Naive thymus-derived CD4-positive, alpha-beta T cell (primary cell): ENCODE data around the gene DNAL4. TPM values are rescaled to one million over a fixed set of nuclear protein-coding genes. Genes with fewer than 3 reads are reported as not detected.

Source experiments
- ATAC-seq: fragments of 150-1000 bp; cut with Tn5 transposase; 2 replicates; pipeline ENCODE4 v1.10.0; 2021; ENCODE audit warnings: mild to moderate bottlenecking, moderate library complexity
- CTCF ChIA-PET: fragments of 350-600 bp; sonication (Branson Sonifier 250); formaldehyde crosslinking; loops from one replicate; lab custom pipeline; 2021; ENCODE audit warnings: antibody characterized with exemption; lab: Charles Lee
- POLR2A ChIA-PET: fragments of 350-600 bp; sonication (Branson Sonifier 250); formaldehyde crosslinking; loops from one replicate; lab custom pipeline; 2021; ENCODE audit warnings: antibody characterized with exemption, inconsistent platforms; lab: Charles Lee
- DNase-seq, 9 donors: peaks; one replicate each; pipeline versions ENCODE4 v3.0.0 to v3.0.0-alpha.2; 2020 to 2022; ENCODE audit warnings: mixed read lengths in 1 of 9
- H3K27ac ChIP-seq: one replicate; pipeline ENCODE4 v1.7.0; 2013; ENCODE audit warnings: mild to moderate bottlenecking, low read depth, low read length, moderate library complexity
- H3K27me3 ChIP-seq, 2 donors: one replicate each; pipeline ENCODE4 v1.7.0; 2013; ENCODE audit warnings: low read length in 2 of 2, mild to moderate bottlenecking in 2 of 2, moderate library complexity in 2 of 2; ENCODE audit not compliant: control insufficient read depth in 2 of 2, insufficient read depth in 2 of 2
- H3K36me3 ChIP-seq, 3 experiments: 1 replicate in 2 of 3; 2 replicates in 1 of 3; pipeline ENCODE4 v1.7.0; 2013; ENCODE audit warnings: low read length in 3 of 3, mild to moderate bottlenecking in 3 of 3, moderate library complexity in 1 of 3; ENCODE audit not compliant: insufficient read depth in 3 of 3, control insufficient read depth in 2 of 3
- H3K4me1 ChIP-seq, 2 donors: one replicate each; pipeline ENCODE4 v1.7.0; 2013; ENCODE audit warnings: low read length in 2 of 2, mild to moderate bottlenecking in 2 of 2, moderate library complexity in 1 of 2; ENCODE audit not compliant: control insufficient read depth in 2 of 2, insufficient read depth in 2 of 2
- H3K4me3 ChIP-seq: 2 replicates; pipeline ENCODE4 v1.7.0; 2013; ENCODE audit warnings: mild to moderate bottlenecking, low read length
- H3K9me3 ChIP-seq, 3 experiments: 1 replicate in 2 of 3; 2 replicates in 1 of 3; pipeline ENCODE4 v1.7.0; 2013; ENCODE audit warnings: low read length in 3 of 3; ENCODE audit not compliant: control insufficient read depth in 2 of 3
- H3K27ac Mint-ChIP-seq, 9 donors: one replicate each; pipeline ENCODE4 v1.8.0; 2020 to 2022; ENCODE audit warnings: mixed read lengths in 9 of 9, mild to moderate bottlenecking in 8 of 9, moderate library complexity in 5 of 9, inconsistent platforms in 2 of 9
- H3K27me3 Mint-ChIP-seq, 5 donors: one replicate each; pipeline ENCODE4 v1.8.0; 2021 to 2022; ENCODE audit warnings: mixed read lengths in 5 of 5, mild to moderate bottlenecking in 1 of 5
- H3K36me3 Mint-ChIP-seq, 5 donors: one replicate each; pipeline ENCODE4 v1.8.0; 2020 to 2022; ENCODE audit warnings: mixed read lengths in 5 of 5, mild to moderate bottlenecking in 3 of 5, inconsistent platforms in 1 of 5
- H3K4me1 Mint-ChIP-seq, 7 donors: one replicate each; pipeline ENCODE4 v1.8.0; 2020 to 2022; ENCODE audit warnings: mixed read lengths in 7 of 7, mild to moderate bottlenecking in 3 of 7, inconsistent platforms in 1 of 7
- H3K4me3 Mint-ChIP-seq, 10 donors: one replicate each; pipeline ENCODE4 v1.8.0; 2020 to 2022; ENCODE audit warnings: mild to moderate bottlenecking in 10 of 10, mixed read lengths in 10 of 10, moderate library complexity in 6 of 10, inconsistent platforms in 2 of 10
- H3K9me3 Mint-ChIP-seq, 11 donors: one replicate each; pipeline ENCODE4 v1.8.0; 2020 to 2022; ENCODE audit warnings: mixed read lengths in 11 of 11, mild to moderate bottlenecking in 4 of 11, inconsistent platforms in 1 of 11, moderate library complexity in 1 of 11
- intact Hi-C, 2 donors: fragments of 100-400 bp; cut with micrococcal nuclease; formaldehyde crosslinking; loops; one replicate each; pipeline ENCODE4 v1.15.1; 2023
- polyA plus RNA-seq, 2 donors: library from polyadenylated mRNA; unstranded; fragments of 300-500 nt; fragmentation: Illumina TruSeq; gene quantifications; one replicate each; pipeline ENCODE4 v1.2.3, GENCODE V29; 2021
- total RNA-seq, 6 experiments: library from RNA in 5 of 6; stranded (reverse) in 5 of 6; gene quantifications; 1 replicate in 5 of 6; 2 replicates in 1 of 6; pipeline ENCODE4 v1.2.3 and lab custom pipeline; 2021 to 2026

The DNAL4 gene
- total RNA-seq (10 to 100 TPM in 2 of 5 experiments, 1 to 10 TPM in 3; 5.0 to 11.1 (median 8.9) TPM), polyA plus RNA-seq (10 to 100 TPM in 1 of 2 donors, 1 to 10 TPM in 1; 9.8 to 15.0 TPM), total RNA-seq (lab: John Stamatoyannopoulos, UW) (5.1 reads per million, percentile 24 among the genes with 10 or more reads in this experiment)

GRCh38 chr22:38793721-38794466 lies at the start of gene DNAL4:
TSS of gene DNAL4 (minus strand) at chr22:38794143. CDS start at chr22:38782731, 11,412 bp downstream.
- DNase-seq (peak; percentile 64 to 95 (median 93)), ATAC-seq (peak; percentile 99)
- H3K27me3 Mint-ChIP-seq = peaks cover 0 to 27% (median 0%) of the 10 kb centered on the region in 5 donors
- H3K27me3 ChIP-seq = no peaks in the 10 kb centered on the region
- peaks cover 13 to 26% of the 10 kb centered on the region in 2 donors for H3K4me1 ChIP-seq
- ChIA-PET CTCF (no interaction called here), POLR2A (interaction anchor here (0.8 to 0.9 kb wide), 2 partner anchors 62 to 137 kb away, joined by 3 read pairs; no protein-coding TSS in a partner anchor)
- H3K9me3 ChIP-seq = no peaks in the 10 kb centered on the region
- peak within 1 kb of the TSS; percentile 75 for H3K4me3 ChIP-seq
- H3K9me3 Mint-ChIP-seq = peaks cover 0 to 3% (median under 1%) of the 10 kb centered on the region in 11 donors
- peak within 1 kb of the TSS; percentile 89 for H3K27ac ChIP-seq
- H3K36me3 ChIP-seq = peaks cover 0 to 8% (median 0%) of the 10 kb centered on the region in 3 experiments
- H3K36me3 Mint-ChIP-seq = peaks cover 0 to 7% (median 0%) of the 10 kb centered on the region in 5 donors
- H3K4me1 Mint-ChIP-seq = peaks cover 20 to 44% (median 34%) of the 10 kb centered on the region in 7 donors
- peak within 1 kb of the TSS; percentile 78 to 96 (median 91) for H3K27ac Mint-ChIP-seq
- H3K4me3 Mint-ChIP-seq = peak within 1 kb of the TSS; percentile 86 to 97 (median 92)
- intact Hi-C loops = loop anchor here (1.0 to 5.0 kb wide), 7 partner anchors 38 to 987 kb away; partner anchors contain the start of genes CBX6 (in 1 of the 2), DDX17 (in 1 of the 2), GCAT (in 1 of the 2) and GTPBP1 (in 1 of the 2)

- ATAC-seq = peak; percentile 89
- H3K36me3 Mint-ChIP-seq = peaks cover 0 to 5% (median 0%) of the 10 kb centered on the region in 5 donors
- intact Hi-C loops = loop anchor here (1.0 to 5.0 kb wide), 8 partner anchors 45 to 138 kb away; partner anchors contain the start of genes DNAL4 (in 1 of the 2), GTPBP1 (in 1 of the 2) and SUN2 (in 1 of the 2)
- peak overlapping the region in 1 of 9 donors; percentile 62 for H3K27ac Mint-ChIP-seq
- H3K36me3 ChIP-seq = no peaks in the 10 kb centered on the region
- peak overlapping the region; percentile 50 for H3K4me3 ChIP-seq
- H3K9me3 ChIP-seq = no peaks in the 10 kb centered on the region
- H3K4me1 ChIP-seq = peaks cover 0 to 14% of the 10 kb centered on the region in 2 donors
- DNase-seq = peak; percentile 35 to 67 (median 61)
- H3K27me3 Mint-ChIP-seq = peaks cover 0 to 69% (median 0%) of the 10 kb centered on the region in 5 donors
- peaks cover 9 to 40% (median 35%) of the 10 kb centered on the region in 7 donors for H3K4me1 Mint-ChIP-seq
- no peak overlapping the region for H3K27ac ChIP-seq
- H3K9me3 Mint-ChIP-seq = peaks cover 0 to 3% (median 0%) of the 10 kb centered on the region in 11 donors
- ChIA-PET POLR2A (interaction anchor here (0.6 to 5.4 kb wide), 14 partner anchors 18 to 162 kb away, joined by 3 to 35 read pairs (median 4); partner anchors contain the start of genes GTPBP1 and TOMM22), CTCF (interaction anchor here (0.6 to 3.2 kb wide), 9 partner anchors 26 to 118 kb away, joined by 3 to 14 read pairs (median 4); no protein-coding TSS in a partner anchor)
- H3K27me3 ChIP-seq = no peaks in the 10 kb centered on the region
- H3K4me3 Mint-ChIP-seq = peak overlapping the region in 4 of 10 donors; percentile 37 to 90 (median 74)
These were observed 49.3 kb upstream of the DNAL4 start for GRCh38 chr22:38843201-38843656.

GRCh38 chr22:38842512-38843200 lies 48.7 kb upstream of the DNAL4 start:
- H3K4me1 Mint-ChIP-seq = peaks cover 9 to 40% (median 35%) of the 10 kb centered on the region in 7 donors
- ChIA-PET CTCF (interaction anchor here (0.6 to 3.2 kb wide), 10 partner anchors 27 to 1695 kb away, joined by 3 to 14 read pairs (median 4); no protein-coding TSS in a partner anchor), POLR2A (interaction anchor here (0.6 to 5.4 kb wide), 13 partner anchors 19 to 161 kb away, joined by 3 to 35 read pairs (median 4); partner anchors contain the start of genes GTPBP1 and TOMM22)
- peak overlapping the region in 6 of 9 donors; percentile 35 to 86 (median 60) for H3K27ac Mint-ChIP-seq
- Histone ChIP-seq H3K36me3 (no peaks in the 10 kb centered on the region), H3K9me3 (no peaks in the 10 kb centered on the region), H3K27ac (no peak overlapping the region), H3K4me3 (peak overlapping the region; percentile 50), H3K4me1 (peaks cover 0 to 14% of the 10 kb centered on the region in 2 donors), H3K27me3 (no peaks in the 10 kb centered on the region)
- DNase-seq (no peak), ATAC-seq (no peak)
- H3K4me3 Mint-ChIP-seq = peak overlapping the region; percentile 75 to 90 (median 86)
- H3K27me3 Mint-ChIP-seq = peaks cover 0 to 67% (median 0%) of the 10 kb centered on the region in 5 donors
- intact Hi-C loops = loop anchor here (1.0 to 5.0 kb wide), 8 partner anchors 44 to 137 kb away; partner anchors contain the start of genes DNAL4 (in 1 of the 2), GTPBP1 (in 1 of the 2) and SUN2 (in 1 of the 2)
- peaks cover 0 to 3% (median 0%) of the 10 kb centered on the region in 11 donors for H3K9me3 Mint-ChIP-seq
- H3K36me3 Mint-ChIP-seq = peaks cover 0 to 5% (median 0%) of the 10 kb centered on the region in 5 donors

GRCh38 chr22:38841635-38842034 lies 47.7 kb upstream of the DNAL4 start:
- Mint-ChIP-seq H3K36me3 (peaks cover 0 to 5% (median 0%) of the 10 kb centered on the region in 5 donors), H3K4me3 (peak overlapping the region in 9 of 10 donors; percentile 4 to 90 (median 81)), H3K9me3 (peaks cover 0 to 3% (median 0%) of the 10 kb centered on the region in 11 donors), H3K27ac (no peak overlapping the region), H3K27me3 (peaks cover 0 to 59% (median 0%) of the 10 kb centered on the region in 5 donors), H3K4me1 (peaks cover 9 to 40% (median 35%) of the 10 kb centered on the region in 7 donors)
- Histone ChIP-seq H3K27me3 (no peaks in the 10 kb centered on the region), H3K4me3 (no peak overlapping the region), H3K4me1 (peaks cover 0 to 14% of the 10 kb centered on the region in 2 donors), H3K9me3 (no peaks in the 10 kb centered on the region), H3K36me3 (no peaks in the 10 kb centered on the region), H3K27ac (no peak overlapping the region)
- CTCF ChIA-PET = interaction anchor here (0.7 to 3.2 kb wide), 2 partner anchors 43 to 73 kb away, joined by 4 to 14 read pairs; no protein-coding TSS in a partner anchor
- intact Hi-C loops = loop anchor here (2.0 to 5.0 kb wide), 3 partner anchors 84 to 107 kb away; partner anchors contain the start of gene SUN2 (in 1 of the 2)
- DNase-seq = no peak
- POLR2A ChIA-PET = interaction anchor here (0.6 to 5.4 kb wide), 3 partner anchors 108 to 263 kb away, joined by 3 to 35 read pairs (median 3); no protein-coding TSS in a partner anchor
- no peak for ATAC-seq

GRCh38 chr22:38841211-38841610 lies 47.3 kb upstream of the DNAL4 start:
- H3K36me3 ChIP-seq = no peaks in the 10 kb centered on the region
- H3K9me3 Mint-ChIP-seq = peaks cover 0 to 3% (median 0%) of the 10 kb centered on the region in 11 donors
- ChIA-PET CTCF (interaction anchor here (0.7 to 3.2 kb wide), 2 partner anchors 42 to 72 kb away, joined by 4 to 14 read pairs; no protein-coding TSS in a partner anchor), POLR2A (interaction anchor here (0.6 to 5.4 kb wide), 3 partner anchors 107 to 263 kb away, joined by 3 to 35 read pairs (median 3); no protein-coding TSS in a partner anchor)
- H3K36me3 Mint-ChIP-seq = peaks cover 0 to 5% (median under 1%) of the 10 kb centered on the region in 5 donors
- peaks cover 9 to 40% (median 35%) of the 10 kb centered on the region in 7 donors for H3K4me1 Mint-ChIP-seq
- H3K27ac Mint-ChIP-seq = peak overlapping the region in 1 of 9 donors; percentile 66
- H3K4me3 Mint-ChIP-seq = peak overlapping the region in 3 of 10 donors; percentile 55 to 75 (median 74)
- no peak overlapping the region for H3K27ac ChIP-seq
- DNase-seq = no peak
- no peaks in the 10 kb centered on the region for H3K27me3 ChIP-seq
- no peak overlapping the region for H3K4me3 ChIP-seq
- ATAC-seq = no peak
- no peaks in the 10 kb centered on the region for H3K9me3 ChIP-seq
- intact Hi-C loops = loop anchor here in 1 of 2 donors (5.0 kb wide), 1 partner anchor 84 kb away; the partner anchor contains the start of gene SUN2
- peaks cover 0 to 55% (median 0%) of the 10 kb centered on the region in 5 donors for H3K27me3 Mint-ChIP-seq
- H3K4me1 ChIP-seq = peaks cover 0 to 14% of the 10 kb centered on the region in 2 donors
